GM18508 (cell line): ENCODE results near the gene MGAT4A.

Experiments used
- ATAC-seq: cut with Tn5 transposase; IDR thresholded peaks from one replicate; pipeline ENCODE4 v1.9.1; 2021; ENCODE audit warnings: moderate number of reproducible peaks; ENCODE audit not compliant: insufficient read depth, unreplicated experiment

The MGAT4A gene

DNA sequence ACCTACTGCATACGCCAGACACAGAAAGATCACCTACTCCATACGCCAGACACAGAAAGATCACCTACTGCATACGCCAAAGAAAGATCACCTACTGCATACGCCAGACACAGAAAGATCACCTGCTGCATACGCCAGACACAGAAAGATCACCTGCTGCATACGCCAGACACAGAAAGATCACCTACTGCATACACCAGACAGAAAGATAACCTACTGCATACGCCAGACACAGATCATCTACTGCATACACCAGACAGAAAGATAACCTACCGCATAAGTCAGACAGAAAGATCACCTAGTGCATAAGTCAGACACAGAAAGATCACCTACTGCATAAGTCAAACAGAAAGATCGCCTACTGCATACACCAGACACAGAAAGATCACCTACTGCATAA, 148.4 kb downstream of the MGAT4A start:
- ATAC-seq: no peak

- no peak for ATAC-seq
These were observed 150.2 kb downstream of the MGAT4A start for GRCh38 chr2:98580656-98581284.

- ATAC-seq: no peak
These were observed 151.0 kb downstream of the MGAT4A start for GRCh38 chr2:98579926-98580325.

DNA sequence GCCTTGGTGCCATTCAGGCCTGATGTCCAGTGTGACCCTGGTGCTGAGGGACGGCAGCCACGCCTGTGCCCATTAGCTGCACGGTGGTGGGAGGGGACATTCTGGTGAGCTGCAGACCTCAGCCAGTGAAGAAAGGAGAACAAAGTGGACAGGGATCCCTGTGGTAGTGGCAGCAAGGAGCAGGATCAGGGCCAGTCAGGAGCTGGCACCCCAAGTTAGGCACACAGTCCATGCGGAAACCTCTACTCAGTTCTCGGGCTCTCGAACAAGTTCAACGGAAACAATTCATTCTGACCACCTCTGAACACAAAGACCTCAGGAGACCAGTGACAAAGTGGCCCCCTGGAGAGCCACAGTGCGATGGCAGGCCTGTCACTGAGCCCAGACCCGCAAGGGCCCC, 152.7 kb downstream of the MGAT4A start:
- no peak for ATAC-seq

DNA sequence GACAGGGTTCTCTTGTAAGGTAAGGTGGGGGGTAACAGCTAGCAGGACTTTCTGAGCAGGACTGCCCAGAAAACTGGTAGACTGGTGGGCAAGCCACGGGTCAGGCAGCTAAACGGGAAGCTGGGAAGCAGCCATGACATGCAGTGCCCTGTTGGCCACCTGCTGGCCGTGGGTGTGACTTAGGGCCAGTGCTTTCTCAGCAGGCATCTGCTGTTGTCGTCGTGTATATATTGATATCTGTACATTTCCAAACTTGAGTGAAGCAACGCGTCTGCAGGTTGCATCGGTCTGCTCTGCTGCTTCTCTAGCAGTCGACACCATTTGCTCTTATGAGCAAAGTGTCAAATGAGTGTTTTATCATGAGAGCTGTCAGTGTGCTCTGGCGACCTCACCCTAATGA, 153.6 kb downstream of the MGAT4A start:
- ATAC-seq: no peak

DNA sequence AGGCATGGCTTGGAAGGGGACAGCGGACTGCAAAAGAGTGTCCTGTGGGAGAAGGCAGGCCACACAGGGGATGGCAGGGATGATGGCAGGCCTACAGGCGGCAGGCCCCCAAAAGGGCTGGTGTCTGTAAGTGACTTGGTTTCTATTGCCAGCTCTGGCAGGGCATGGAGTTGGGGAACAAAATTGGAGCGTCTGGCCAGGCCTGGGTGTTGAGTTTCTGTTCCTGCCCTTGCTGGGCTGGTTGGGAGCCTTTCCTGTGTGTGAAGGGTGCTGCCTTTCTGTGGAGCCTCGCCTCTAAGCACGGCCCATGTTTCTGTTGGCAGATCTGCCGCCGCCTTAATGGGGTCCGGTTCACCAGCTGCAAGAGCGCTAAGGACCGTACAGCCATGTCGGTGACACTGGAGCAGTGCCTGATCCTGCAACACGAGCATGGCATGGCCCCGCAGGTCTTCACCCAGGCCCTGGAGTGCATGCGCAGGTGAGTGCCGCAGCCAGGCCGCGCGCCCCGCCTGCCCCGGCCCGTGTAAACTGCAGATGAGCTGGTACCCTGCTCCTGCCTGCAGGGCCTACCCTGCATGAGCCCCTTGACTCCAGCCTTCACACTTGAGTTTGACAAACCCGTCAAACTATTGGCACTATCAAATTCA, 154.1 kb downstream of the MGAT4A start:
- no peak for ATAC-seq

- no peak for ATAC-seq
These were observed 157.5 kb downstream of the MGAT4A start for GRCh38 chr2:98573426-98573825.

- no peak for ATAC-seq
These were observed 158.3 kb downstream of the MGAT4A start for GRCh38 chr2:98572676-98573075.

DNA sequence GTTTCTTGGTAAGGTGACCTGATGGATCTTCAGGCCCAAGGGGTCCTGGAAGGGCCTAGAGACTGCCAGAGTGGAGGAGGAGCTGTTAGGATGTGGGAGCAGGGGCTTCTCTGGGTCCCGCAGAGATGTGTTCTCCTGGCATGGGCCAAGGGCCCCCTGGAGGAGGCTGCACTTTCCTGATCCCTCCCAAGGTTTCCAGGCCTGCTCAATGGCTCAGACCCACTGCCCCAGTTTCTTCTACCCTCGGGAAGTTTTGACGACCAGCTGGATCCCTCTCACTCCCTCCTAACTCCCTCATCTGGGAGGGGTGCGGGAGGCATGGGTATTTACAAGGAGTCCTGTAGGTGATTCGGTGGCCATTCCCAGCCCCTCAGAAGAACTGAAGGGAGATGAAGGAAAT, 158.7 kb downstream of the MGAT4A start:
- ATAC-seq: no peak

GRCh38 chr2:98571796-98572195, 159.1 kb downstream of the MGAT4A start:
- no peak for ATAC-seq

- no peak for ATAC-seq
These were observed 159.7 kb downstream of the MGAT4A start for GRCh38 chr2:98571121-98571701.

DNA sequence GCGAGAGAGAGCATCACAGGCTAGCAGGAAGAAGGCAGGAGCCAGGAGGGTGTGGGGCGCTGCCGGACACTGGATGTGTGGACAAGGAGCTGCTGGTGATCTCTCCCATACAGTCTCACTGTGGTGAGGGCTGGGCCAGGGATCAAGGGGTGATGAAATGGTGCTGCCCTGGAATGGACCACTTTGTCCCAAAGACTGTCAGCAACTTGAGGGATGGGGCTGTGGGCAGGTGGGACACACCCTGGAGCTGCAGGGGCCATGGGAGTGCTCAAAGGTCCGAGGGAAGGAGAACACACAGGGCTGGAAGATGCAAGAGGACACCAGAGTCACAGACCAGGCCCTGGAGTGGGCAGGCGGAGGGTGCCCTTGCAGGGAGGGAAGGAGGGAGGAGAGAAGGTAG, 160.6 kb downstream of the MGAT4A start:
- ATAC-seq: no peak

DNA sequence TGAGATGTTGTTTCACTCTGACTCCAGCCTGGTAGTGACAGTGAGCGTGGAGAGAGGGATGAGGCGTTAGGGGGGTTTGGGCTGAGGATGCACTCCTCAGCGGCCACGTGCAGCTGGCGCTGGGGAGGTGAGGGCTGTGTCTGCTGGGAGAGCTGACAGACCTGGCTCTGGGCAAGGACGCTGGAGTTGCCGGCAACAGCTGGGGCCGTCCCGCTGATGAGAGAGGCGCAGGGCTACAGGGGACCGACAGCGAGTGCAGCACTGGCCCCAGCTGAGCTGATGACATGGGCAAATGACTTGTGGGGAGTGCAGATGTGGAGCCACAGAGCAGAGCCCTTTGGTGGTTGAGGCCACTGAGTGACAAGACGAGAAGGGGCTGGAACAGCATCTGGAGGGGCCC, 161.0 kb downstream of the MGAT4A start:
- ATAC-seq: no peak

DNA sequence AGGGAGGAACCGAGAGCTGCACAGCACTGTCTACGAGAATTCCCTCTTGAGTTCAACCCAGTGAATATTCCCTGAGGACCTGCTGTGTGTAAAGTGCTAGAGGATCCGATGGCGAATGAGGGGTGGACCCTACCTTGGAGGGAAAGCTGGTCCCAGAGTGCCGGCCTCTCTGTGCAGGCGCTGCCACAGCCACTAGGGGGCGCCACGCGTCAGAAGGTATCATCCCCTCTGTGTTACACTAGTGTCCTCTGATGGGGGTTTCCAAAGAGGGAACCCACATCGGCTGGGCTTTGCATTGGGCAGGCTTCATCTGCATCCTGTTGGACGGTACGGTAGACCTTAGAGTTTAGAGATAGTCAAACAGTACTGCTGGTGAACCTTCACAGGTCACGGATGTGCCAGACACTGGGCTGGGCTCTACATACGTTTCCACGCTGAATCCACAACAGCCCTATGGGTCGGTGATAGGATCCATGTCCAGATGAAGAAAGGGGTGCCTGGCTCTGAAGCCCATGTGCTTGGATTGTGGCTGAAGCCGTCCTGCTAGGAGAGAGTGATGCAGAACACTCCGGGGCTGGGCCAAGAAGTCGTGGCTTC, 161.6 kb downstream of the MGAT4A start:
- no peak for ATAC-seq
